ENCODE data around the gene OGDH. TPM values are rescaled to one million over a fixed set of nuclear protein-coding genes. Genes with fewer than 3 reads are reported as not detected.

OGDH gene
- total and polyA plus RNA-seq, 4 donors, result 10.8 to 71.2 (median 41.2) TPM

GRCh38 chr7:44750921-44751571 is 144.6 kb downstream of the OGDH start:
- TF ChIP-seq YY1 (IDR thresholded peaks at IDR 0.05) (no peak), MAX (IDR thresholded peaks at IDR 0.05) (no peak), HNF4G (IDR thresholded peaks at IDR 0.05) (peak; percentile 17), JUND (IDR thresholded peaks at IDR 0.05) (no peak), NR2F2 (IDR thresholded peaks at IDR 0.05) (no peak), ZBTB33 (IDR thresholded peaks at IDR 0.05) (no peak), CTCF (IDR thresholded peaks at IDR 0.05; ENCODE audit: low read depth, low read length, missing input control) (no peak), TAF1 (conservative IDR thresholded peaks at IDR 0.05) (no peak), SP1 (IDR thresholded peaks at IDR 0.05) (no peak), GABPA (IDR thresholded peaks at IDR 0.05 in 1 of 2, conservative IDR thresholded peaks at IDR 0.05 in 1 of 2) (no peak), FOXA2 (IDR thresholded peaks at IDR 0.05) (no peak), FOXA1 (IDR thresholded peaks at IDR 0.05) (no peak), HNF4A (conservative IDR thresholded peaks at IDR 0.05) (peak in 1 of 2 donors; percentile 57), RAD21 (IDR thresholded peaks at IDR 0.05) (peak in 1 of 2 donors; percentile 49), EGR1 (IDR thresholded peaks at IDR 0.05; ENCODE audit: low read depth in 2 of 2) (no peak), RXRA (IDR thresholded peaks at IDR 0.05) (peak; percentile 36 to 66), ATF3 (IDR thresholded peaks at IDR 0.05) (no peak), REST (IDR thresholded peaks at IDR 0.05) (no peak)
- no peak overlapping the region for H3K9ac ChIP-seq (ENCODE audit: low read depth in 1 of 2, low read length in 2 of 2)
- H3K4me3 ChIP-seq (ENCODE audit: low read depth in 1 of 3, low read length in 3 of 3), result no peak overlapping the region
- H3K9me3 ChIP-seq (ENCODE audit: control insufficient read depth in 4 of 4, low read length in 3 of 4), result no peaks in the 10 kb centered on the region
- H3K36me3 ChIP-seq (ENCODE audit: control insufficient read depth in 4 of 4, insufficient read depth in 3 of 4, low read depth in 1 of 4, low read length in 3 of 4), result no peaks in the 10 kb centered on the region
- no peaks in the 10 kb centered on the region for H3K27me3 ChIP-seq (ENCODE audit: control insufficient read depth in 4 of 4, insufficient read depth in 4 of 4, low read length in 3 of 4)
- no peak for DNase-seq (ENCODE audit: low spot score)
- WGBS, result 31% methylated on average over 6 of the region's 6 CpGs
- H3K27ac ChIP-seq (ENCODE audit: low read depth in 1 of 2, low read length in 2 of 2), result peak overlapping the region in 1 of 2 donors; percentile 44
- peaks cover 15 to 34% (median 25%) of the 10 kb centered on the region in 4 donors for H3K4me1 ChIP-seq (ENCODE audit: control insufficient read depth in 4 of 4, insufficient read depth in 4 of 4, low read length in 3 of 4)
